ENCODE measurements around the gene RUSC1. TPM values are rescaled to one million over a fixed set of nuclear protein-coding genes. Genes with fewer than 3 reads are reported as not detected.

The RUSC1 gene
- total and polyA plus RNA-seq, 11 donors, result 14.6 to 28.0 (median 16.3) TPM

DNA sequence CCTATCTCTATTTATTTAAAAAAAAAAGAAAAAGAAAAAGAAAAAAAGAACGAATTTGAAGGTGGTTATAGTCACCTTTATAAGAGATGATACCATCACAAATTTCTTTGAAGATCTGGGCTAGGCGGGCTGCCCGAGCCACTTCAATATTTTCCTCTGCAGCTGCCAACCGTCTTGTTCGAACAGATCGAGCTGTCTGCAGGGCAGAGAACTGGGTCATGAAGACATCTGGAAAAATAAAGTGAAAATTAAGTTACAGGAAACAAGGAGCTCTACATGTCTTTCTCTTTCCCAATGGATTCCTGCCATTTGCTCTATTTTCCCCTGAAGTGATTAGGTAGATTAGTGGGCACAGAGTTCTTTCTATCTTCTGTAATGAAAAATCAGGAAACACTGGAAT is 31.9 kb downstream of the RUSC1 start:
- no peak overlapping the region for H3K27ac ChIP-seq
- 88 to 91% (median 88%) methylated on average over 6 of the region's 6 CpGs for WGBS, 4 donors
- no peak overlapping the region for H3K4me3 ChIP-seq
- no peaks in the 10 kb centered on the region for H3K4me1 ChIP-seq
- peaks cover 0 to 98% (median 94%) of the 10 kb centered on the region in 9 donors for H3K36me3 ChIP-seq
- intact Hi-C loops (cut with DNase I), result loop anchor here in 2 of 10 donors (10.0 kb wide), 2 partner anchors 132 to 322 kb away; no protein-coding TSS in a partner anchor
- no peaks in the 10 kb centered on the region for H3K9me3 ChIP-seq
- TF ChIP-seq, protein P1, sequence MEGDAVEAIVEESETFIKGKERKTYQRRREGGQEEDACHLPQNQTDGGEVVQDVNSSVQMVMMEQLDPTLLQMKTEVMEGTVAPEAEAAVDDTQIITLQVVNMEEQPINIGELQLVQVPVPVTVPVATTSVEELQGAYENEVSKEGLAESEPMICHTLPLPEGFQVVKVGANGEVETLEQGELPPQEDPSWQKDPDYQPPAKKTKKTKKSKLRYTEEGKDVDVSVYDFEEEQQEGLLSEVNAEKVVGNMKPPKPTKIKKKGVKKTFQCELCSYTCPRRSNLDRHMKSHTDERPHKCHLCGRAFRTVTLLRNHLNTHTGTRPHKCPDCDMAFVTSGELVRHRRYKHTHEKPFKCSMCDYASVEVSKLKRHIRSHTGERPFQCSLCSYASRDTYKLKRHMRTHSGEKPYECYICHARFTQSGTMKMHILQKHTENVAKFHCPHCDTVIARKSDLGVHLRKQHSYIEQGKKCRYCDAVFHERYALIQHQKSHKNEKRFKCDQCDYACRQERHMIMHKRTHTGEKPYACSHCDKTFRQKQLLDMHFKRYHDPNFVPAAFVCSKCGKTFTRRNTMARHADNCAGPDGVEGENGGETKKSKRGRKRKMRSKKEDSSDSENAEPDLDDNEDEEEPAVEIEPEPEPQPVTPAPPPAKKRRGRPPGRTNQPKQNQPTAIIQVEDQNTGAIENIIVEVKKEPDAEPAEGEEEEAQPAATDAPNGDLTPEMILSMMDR (IDR thresholded peaks at IDR 0.05), result no peak
- no peak for TF ChIP-seq POLR2A (IDR thresholded peaks at IDR 0.05)
- ATAC-seq (no peak), DNase-seq (no peak)
- no peaks in the 10 kb centered on the region for H3K27me3 ChIP-seq

DNA sequence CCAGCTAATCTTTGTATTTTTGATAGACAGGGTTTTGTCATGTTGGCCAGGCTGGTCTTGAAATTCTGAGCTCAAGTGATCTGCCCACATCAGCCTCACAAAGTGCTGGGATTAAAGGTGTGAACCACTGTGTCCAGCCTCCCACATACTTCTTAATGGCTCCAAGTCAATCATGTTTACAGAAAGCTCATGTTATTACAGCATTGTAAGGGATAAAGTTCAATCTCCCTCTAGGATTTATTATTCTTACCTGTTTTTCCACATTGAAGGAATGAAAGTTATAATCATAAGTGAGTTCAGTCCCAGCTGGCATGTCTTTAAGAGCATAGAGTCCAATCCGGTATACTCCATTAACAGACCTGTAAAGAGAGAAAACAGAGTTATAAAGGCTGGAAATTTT is 39.4 kb downstream of the RUSC1 start:
- H3K27me3 ChIP-seq, result no peaks in the 10 kb centered on the region
- H3K4me3 ChIP-seq, result no peak overlapping the region
- intact Hi-C loops (cut with DNase I), result no loop called here
- no peaks in the 10 kb centered on the region for H3K4me1 ChIP-seq
- TF ChIP-seq POLR2A (IDR thresholded peaks at IDR 0.05), result no peak
- TF ChIP-seq, protein P1 (IDR thresholded peaks at IDR 0.05), result no peak
- ATAC-seq, result no peak
- no peaks in the 10 kb centered on the region for H3K9me3 ChIP-seq
- 91 to 100% (median 97%) methylated on average over 1 of the region's 1 CpG for WGBS, 4 donors
- DNase-seq, result no peak
- no peak overlapping the region for H3K27ac ChIP-seq
- H3K36me3 ChIP-seq, result peaks cover 0 to 93% (median 86%) of the 10 kb centered on the region in 9 donors

DNA sequence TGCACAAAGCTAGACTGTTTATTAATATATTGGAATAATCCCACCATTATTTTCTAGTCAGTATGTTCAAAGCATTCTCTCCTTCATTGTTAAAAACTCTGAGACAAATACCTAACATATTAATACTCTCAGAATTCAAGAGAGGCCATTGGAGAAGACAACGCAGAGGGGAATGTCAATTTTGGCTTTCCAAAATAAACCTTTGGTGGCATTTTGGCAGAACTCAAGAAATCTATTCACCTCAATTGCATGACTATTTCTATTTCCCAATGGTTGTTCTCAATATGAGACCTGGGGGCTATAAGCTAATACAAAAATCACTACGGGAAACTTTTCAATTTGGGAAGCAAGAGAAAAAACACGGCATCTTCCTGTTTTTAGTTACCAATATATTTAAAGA is 58.5 kb downstream of the RUSC1 start:
- intact Hi-C loops (cut with DNase I), result no loop called here
- Histone ChIP-seq H3K9me3 (no peaks in the 10 kb centered on the region), H3K27ac (peak overlapping the region in 11 of 12 donors; percentile 2 to 78 (median 60)), H3K36me3 (peaks cover 0 to 74% (median 52%) of the 10 kb centered on the region in 9 donors), H3K4me3 (peak overlapping the region in 6 of 12 donors; percentile 3 to 37 (median 14)), H3K4me1 (peaks cover 0 to 25% (median 9%) of the 10 kb centered on the region in 12 donors), H3K27me3 (no peaks in the 10 kb centered on the region)
- DNase-seq (no peak), ATAC-seq (peak in 2 of 4 donors; percentile 10 to 40)
- 39 to 57% (median 48%) methylated on average over 3 of the region's 3 CpGs for WGBS, 4 donors
- TF ChIP-seq, protein P1 (IDR thresholded peaks at IDR 0.05), result no peak
- TF ChIP-seq POLR2A (IDR thresholded peaks at IDR 0.05), result no peak

DNA sequence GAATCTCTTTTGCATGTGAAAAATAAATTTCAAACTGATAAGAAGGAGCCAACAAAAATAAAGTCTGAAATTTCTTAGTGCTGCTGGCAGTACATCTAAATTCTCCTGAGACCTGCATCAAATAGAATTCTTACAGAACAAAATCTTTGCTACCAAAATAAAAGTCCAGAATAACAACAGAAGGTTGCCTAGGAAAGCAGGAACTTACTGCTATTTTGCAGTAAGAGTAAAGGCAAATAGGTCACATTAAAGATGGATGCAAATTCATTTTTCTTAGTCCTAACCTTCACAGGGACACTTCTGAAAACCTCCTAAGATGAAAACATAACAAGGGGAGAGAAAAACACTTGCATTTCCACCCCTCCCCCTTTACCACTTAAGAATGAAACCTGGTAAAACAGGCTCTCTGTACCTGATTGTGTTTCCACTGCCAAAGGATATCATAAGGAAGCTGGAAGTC is 59.0 kb downstream of the RUSC1 start:
- H3K4me3 ChIP-seq, result peak overlapping the region in 4 of 12 donors; percentile 11 to 37 (median 17)
- intact Hi-C loops (cut with DNase I), result no loop called here
- H3K36me3 ChIP-seq, result peaks cover 0 to 70% (median 47%) of the 10 kb centered on the region in 9 donors
- ATAC-seq (peak; percentile 55 to 83 (median 80)), DNase-seq (no peak)
- no peak for TF ChIP-seq POLR2A (IDR thresholded peaks at IDR 0.05)
- TF ChIP-seq, protein P1 (IDR thresholded peaks at IDR 0.05), result no peak
- H3K4me1 ChIP-seq, result peaks cover 0 to 25% (median 9%) of the 10 kb centered on the region in 12 donors
- no peaks in the 10 kb centered on the region for H3K9me3 ChIP-seq
- peak overlapping the region in 10 of 12 donors; percentile 6 to 71 (median 48) for H3K27ac ChIP-seq
- no peaks in the 10 kb centered on the region for H3K27me3 ChIP-seq

MicroRNA genes within 50 kb of the gene (microRNA counts, 767-probe panel; counts per million panel counts)
- 71.6 to 309 counts per million in 2 donors for microRNA hsa-miR-555

Small RNA genes lying within 50 kb of the gene (microRNA-seq; reads per million reads assigned to microRNA genes)
- 0 reads per million in 4 donors for gene MIR555

Other genes starting within 250 kb of the RUSC1 start
- 1 to 10 TPM in 2 of 9 donors, under 1 TPM in 7; 0.20 to 2.4 (median 0.61) TPM for gene EFNA3, start 242.1 kb upstream of the RUSC1 start, total RNA-seq
- gene EFNA3, start 242.1 kb upstream of the RUSC1 start, polyA plus RNA-seq, result 1 to 10 TPM in 1 of 2 donors, under 1 TPM in 1; 0.61 to 1.9 TPM
- 10 to 100 TPM; 22.8 to 51.8 (median 37.2) TPM for gene EFNA1, start 193.0 kb upstream of the RUSC1 start, total RNA-seq
- 100 to 1,000 TPM in 1 of 2 donors, 10 to 100 TPM in 1; 31.6 to 103 TPM for gene EFNA1, start 193.0 kb upstream of the RUSC1 start, polyA plus RNA-seq
- gene SLC50A1, start 185.0 kb upstream of the RUSC1 start, total RNA-seq, result 10 to 100 TPM in 4 of 9 donors, 1 to 10 TPM in 5; 5.4 to 21.7 (median 9.7) TPM
- 10 to 100 TPM; 15.7 to 36.0 TPM for gene SLC50A1, start 185.0 kb upstream of the RUSC1 start, polyA plus RNA-seq
- gene DPM3, start 180.4 kb upstream of the RUSC1 start, total RNA-seq, result 10 to 100 TPM; 46.1 to 70.7 (median 54.4) TPM
- 100 to 1,000 TPM in 1 of 2 donors, 10 to 100 TPM in 1; 75.4 to 216 TPM for gene DPM3, start 180.4 kb upstream of the RUSC1 start, polyA plus RNA-seq
- gene KRTCAP2, start 147.6 kb upstream of the RUSC1 start, total RNA-seq, result 100 to 1,000 TPM; 106 to 199 (median 123) TPM
- gene KRTCAP2, start 147.6 kb upstream of the RUSC1 start, polyA plus RNA-seq, result 100 to 1,000 TPM; 220 to 283 TPM
- gene TRIM46, start 147.0 kb upstream of the RUSC1 start, total RNA-seq, result under 1 TPM in 5 of 9 donors, not detected in 4; 0.08 to 0.41 (median 0.12) TPM
- under 1 TPM in 1 of 2 donors, not detected in 1; 0.04 TPM for gene TRIM46, start 147.0 kb upstream of the RUSC1 start, polyA plus RNA-seq
- 10 to 100 TPM in 2 of 9 donors, 1 to 10 TPM in 7; 3.0 to 22.2 (median 5.5) TPM for gene THBS3, start 113.0 kb upstream of the RUSC1 start, total RNA-seq
- 1 to 10 TPM; 2.7 to 6.8 TPM for gene THBS3, start 113.0 kb upstream of the RUSC1 start, polyA plus RNA-seq
- gene MTX1, start 112.2 kb upstream of the RUSC1 start, total RNA-seq, result 10 to 100 TPM; 14.1 to 32.2 (median 19.3) TPM
- 10 to 100 TPM; 28.1 to 37.1 TPM for gene MTX1, start 112.2 kb upstream of the RUSC1 start, polyA plus RNA-seq
- 10 to 100 TPM; 10.5 to 24.4 (median 12.8) TPM for gene ENTREP3, start 65.4 kb upstream of the RUSC1 start, total RNA-seq
- 10 to 100 TPM in 1 of 2 donors, 1 to 10 TPM in 1; 5.1 to 21.6 TPM for gene ENTREP3, start 65.4 kb upstream of the RUSC1 start, polyA plus RNA-seq
- gene SCAMP3, start 58.5 kb upstream of the RUSC1 start, total RNA-seq, result 10 to 100 TPM; 51.2 to 92.8 (median 65.8) TPM
- gene SCAMP3, start 58.5 kb upstream of the RUSC1 start, polyA plus RNA-seq, result 100 to 1,000 TPM in 1 of 2 donors, 10 to 100 TPM in 1; 53.3 to 123 TPM
- gene CLK2, start 47.4 kb upstream of the RUSC1 start, total RNA-seq, result 10 to 100 TPM in 8 of 9 donors, 1 to 10 TPM in 1; 9.6 to 26.1 (median 17.2) TPM
- 10 to 100 TPM; 15.9 to 22.8 TPM for gene CLK2, start 47.4 kb upstream of the RUSC1 start, polyA plus RNA-seq
- gene HCN3, start 43.4 kb upstream of the RUSC1 start, total RNA-seq, result 1 to 10 TPM in 4 of 9 donors, under 1 TPM in 5; 0.49 to 1.7 (median 0.99) TPM
- 1 to 10 TPM; 1.2 to 1.4 TPM for gene HCN3, start 43.4 kb upstream of the RUSC1 start, polyA plus RNA-seq
- gene PKLR, start 19.5 kb upstream of the RUSC1 start, total RNA-seq, result under 1 TPM in 1 of 9 donors, not detected in 8; 0.09 TPM
- gene PKLR, start 19.5 kb upstream of the RUSC1 start, polyA plus RNA-seq, result not detected
- gene FDPS, start 12.0 kb upstream of the RUSC1 start, total RNA-seq, result 10 to 100 TPM; 63.7 to 87.9 (median 77.6) TPM
- 100 to 1,000 TPM in 1 of 2 donors, 10 to 100 TPM in 1; 67.0 to 120 TPM for gene FDPS, start 12.0 kb upstream of the RUSC1 start, polyA plus RNA-seq
- 10 to 100 TPM; 38.3 to 56.0 (median 50.3) TPM for gene ASH1L, start 241.9 kb downstream of the RUSC1 start, total RNA-seq
- gene ASH1L, start 241.9 kb downstream of the RUSC1 start, polyA plus RNA-seq, result 10 to 100 TPM in 1 of 2 donors, 1 to 10 TPM in 1; 9.3 to 15.0 TPM

All from heart left ventricle (tissue), 16 donors.